Measurements from ENCODE around the gene GAST.
"Not testable (repeated sequence)": the region's sequence is repeated elsewhere in the genome, so short reads cannot be mapped to it uniquely, and the experiment has no call there.

Gene GAST, protein sequence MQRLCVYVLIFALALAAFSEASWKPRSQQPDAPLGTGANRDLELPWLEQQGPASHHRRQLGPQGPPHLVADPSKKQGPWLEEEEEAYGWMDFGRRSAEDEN

DNA sequence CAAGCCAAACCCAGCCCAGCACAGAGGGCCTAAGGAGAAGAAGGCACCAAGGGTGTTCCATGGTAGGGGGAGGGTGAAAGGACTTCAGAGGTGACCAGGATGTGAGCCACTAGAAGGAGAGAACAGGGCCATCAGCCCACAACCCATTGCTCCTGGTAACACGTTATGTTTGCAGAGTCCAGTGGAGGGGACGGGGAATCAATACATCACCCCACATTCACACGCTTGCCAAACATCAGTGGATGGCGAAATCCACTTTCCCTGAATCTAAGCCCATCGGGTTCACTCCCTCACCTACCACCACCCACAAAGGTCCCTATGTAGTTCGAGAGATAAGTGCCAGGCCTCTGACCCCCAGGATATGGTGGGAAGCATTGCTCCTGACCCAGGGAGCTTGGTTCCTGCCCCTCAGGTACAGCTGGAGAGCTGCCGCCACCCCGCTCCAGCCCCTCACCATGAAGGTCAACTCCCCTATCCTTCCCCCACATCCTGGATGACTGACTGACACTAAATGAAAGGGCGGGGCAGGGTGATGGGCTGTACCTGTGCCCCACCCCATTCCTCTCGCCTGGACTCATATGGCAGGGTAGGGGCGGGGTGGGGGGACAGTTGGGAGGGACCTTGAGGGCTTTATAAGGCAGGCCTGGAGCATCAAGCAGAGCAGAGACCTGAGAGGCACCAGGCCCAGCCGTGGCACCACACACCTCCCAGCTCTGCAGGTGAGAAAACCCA, at the start of gene GAST:
TSS of gene GAST (plus strand) at position 663 of the 732 bp plus-strand sequence. CDS start 3,106 bp downstream, outside the sequence.
- H3K4me3 ChIP-seq (ENCODE audit: low read depth, low read length) = no peak within 1 kb of the TSS
- no peak for DNase-seq (ENCODE audit: low read depth)

DNA sequence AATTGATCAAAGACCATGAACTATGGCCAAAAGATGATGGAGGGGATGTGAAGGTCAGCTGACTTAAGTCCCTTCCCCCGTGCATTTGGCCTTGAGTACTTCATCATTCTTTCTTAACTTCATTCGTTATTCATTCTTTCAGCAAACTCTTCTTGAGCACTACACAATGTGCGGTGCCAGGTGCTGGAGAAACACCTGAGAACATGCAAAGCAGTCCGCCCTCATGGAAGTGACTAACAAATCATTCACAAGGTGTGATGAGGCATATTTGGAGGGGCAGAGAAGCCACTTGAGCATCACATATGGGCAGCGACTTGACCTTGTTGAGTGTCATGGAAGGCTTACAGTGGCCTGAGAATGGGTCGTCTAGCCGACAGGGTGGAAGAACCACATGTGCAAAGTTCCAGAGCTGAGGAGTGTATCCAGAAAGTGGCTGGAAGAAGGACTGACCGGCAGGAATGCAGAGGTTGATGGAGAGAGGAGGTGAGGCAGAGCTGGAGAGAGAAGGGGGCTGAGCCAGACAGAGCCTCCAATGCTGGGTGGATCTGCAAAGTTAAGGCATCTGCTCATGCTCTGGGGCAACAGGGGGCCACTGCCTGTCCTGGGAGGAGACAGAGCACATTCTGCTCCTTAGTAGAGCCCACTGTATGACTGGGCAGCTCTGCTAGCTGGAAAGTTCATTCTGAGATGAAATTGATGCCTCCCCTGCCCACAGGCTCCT, 48.5 kb upstream of the GAST start:
- no peak for DNase-seq (ENCODE audit: low read depth)

DNA sequence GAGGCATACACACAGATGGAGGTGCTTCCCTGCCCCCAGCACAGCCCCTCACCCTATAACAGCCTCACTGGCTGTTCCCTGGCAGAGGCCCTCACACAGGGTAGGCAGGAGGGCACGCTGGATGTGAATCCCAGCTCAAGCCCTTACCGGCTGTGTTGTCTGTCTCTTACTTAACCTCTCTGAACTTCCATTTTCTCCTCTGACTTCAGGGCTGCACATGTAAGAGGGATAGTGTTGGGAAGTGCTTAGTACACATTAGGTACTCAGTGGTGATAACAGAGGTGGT, 48.0 kb upstream of the GAST start:
- H3K4me3 ChIP-seq (ENCODE audit: low read depth, low read length) = no peak overlapping the region
- no peak for DNase-seq (ENCODE audit: low read depth)

More for the DNA sequence above, 48.5 kb upstream of the GAST start:
- H3K4me3 ChIP-seq (ENCODE audit: low read depth, low read length) = no peak overlapping the region

DNA sequence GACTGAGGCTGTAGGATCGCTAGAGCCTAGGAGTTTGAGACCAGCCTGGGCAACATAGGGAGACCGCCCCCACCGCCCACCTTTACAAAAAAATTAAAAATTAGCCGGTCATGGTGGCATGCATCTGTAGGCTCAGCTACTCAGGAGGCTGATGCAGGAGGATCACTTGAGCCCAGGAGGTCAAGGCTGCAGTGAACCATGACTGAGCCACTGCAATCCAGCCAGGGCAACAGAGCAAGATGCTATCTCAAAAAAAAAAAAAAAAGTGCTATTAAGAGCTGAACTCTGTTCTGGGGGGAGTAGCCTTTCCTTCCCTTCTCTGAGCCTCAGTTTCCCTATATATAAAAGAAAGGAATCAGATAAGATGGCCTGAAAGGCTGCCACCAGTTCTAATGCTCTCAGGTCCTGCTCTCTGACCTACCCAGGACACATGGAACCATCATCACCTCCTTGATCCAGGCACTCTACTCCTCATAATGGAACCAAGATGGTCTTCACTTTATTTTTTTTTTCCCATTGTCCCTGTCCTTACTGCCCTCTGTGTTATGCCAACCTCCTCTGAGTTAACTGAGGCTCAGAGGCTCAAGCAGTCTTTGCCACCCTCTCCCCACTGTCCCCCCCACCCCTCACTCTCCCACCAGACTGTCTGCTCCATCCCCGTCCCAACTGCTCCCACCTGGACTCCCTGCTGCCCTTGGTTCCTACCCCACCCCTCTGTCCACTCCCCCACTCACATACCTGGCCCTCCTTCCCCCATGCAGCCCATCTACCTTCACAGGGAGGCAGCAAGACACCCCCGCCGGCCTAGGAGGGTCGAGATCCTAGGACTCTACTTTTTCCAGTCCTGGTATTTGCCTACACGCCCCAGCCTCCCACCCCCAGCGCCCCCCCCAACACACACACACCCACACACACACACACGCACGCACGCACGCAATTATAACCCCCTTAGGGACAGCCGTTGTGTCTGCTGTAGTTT, 47.3 kb upstream of the GAST start:
- DNase-seq (ENCODE audit: low read depth) = no peak
- peak overlapping the region; percentile 46 for H3K4me3 ChIP-seq (ENCODE audit: low read depth, low read length)

DNA sequence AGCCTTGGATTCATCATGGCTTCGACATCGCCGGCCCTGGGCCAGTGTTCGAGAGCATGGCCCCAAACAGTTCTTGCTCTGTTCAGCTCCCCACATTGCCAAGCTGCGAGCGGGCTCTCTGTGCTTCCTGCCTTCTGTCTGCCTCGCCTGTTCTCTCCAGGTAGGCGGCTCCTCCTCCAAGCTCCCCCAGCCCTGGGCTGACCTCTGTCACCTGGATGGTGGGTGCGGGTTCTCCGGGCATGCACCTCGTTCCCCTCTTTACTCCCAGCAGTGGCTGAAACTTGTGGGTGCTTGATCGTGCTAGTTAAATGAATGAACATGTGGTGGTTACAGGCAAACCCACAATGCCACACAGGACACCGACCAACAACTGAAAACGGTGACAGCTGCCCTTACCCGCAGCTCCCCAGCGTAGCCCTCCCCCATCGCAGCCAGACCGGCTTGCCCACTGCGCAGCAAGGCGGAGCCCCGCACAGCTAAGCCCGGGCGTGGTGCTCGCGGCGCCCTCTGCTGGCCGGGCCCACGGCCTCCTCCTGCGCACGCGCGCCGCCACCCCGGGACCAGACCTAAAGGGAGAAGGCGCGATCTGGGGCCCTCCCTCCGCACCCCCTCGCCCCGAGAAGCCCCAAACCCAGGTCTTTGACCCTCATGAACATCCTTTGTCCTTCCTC, 46.4 kb upstream of the GAST start:
- DNase-seq (ENCODE audit: low read depth) = peak; percentile 44
- peak overlapping the region; percentile 46 for H3K4me3 ChIP-seq (ENCODE audit: low read depth, low read length)

DNA sequence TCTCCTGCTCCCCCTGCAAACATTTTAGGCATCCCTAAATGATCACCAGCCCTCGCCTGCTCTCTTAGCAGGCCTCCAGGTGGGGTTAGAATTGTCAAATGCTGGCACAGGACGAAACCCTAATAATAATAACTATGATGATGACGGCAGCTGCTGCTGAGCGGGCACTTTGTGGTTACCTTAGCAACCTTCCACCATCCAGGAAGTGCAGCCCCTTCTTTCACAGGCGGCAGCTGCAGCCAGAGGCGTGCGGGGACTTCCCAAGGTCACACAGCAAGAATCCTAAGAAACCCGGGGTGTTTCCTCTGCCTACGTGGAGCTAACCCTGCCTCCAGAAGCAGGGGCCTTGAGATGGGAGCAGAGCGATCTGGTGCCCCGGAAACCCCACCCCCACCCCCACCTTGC, 45.9 kb upstream of the GAST start:
- no peak for DNase-seq (ENCODE audit: low read depth)
- H3K4me3 ChIP-seq (ENCODE audit: low read depth, low read length) = peak overlapping the region; percentile 46

DNA sequence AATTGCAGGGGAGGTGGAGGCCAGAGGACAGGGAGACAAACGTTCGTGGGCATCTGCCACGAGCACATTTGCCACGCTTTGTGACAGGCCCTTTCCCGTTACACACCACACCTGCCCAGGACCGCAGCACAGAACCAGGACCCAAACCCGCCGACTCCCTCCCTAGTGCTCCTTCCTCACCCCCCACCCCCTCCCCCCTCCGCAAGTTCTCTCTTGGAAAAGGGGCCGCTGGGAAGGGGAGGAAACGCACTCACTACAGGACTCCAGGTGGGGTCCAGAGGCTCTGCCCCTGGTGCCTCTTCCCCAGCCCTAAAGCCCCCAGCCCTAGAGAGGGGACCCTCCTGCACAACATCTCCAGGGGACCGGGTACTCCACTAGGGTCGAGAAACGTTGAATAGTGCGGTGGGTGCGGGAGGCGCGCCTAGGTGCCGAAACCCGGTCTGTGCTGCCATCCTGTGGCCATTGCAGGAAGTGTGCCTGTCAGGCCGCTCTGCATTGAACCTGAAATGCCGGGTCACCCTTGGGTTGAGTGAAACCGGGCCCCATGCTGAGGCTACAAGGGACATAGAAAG, 45.3 kb upstream of the GAST start:
- H3K4me3 ChIP-seq (ENCODE audit: low read depth, low read length) = peak overlapping the region; percentile 39
- no peak for DNase-seq (ENCODE audit: low read depth)

DNA sequence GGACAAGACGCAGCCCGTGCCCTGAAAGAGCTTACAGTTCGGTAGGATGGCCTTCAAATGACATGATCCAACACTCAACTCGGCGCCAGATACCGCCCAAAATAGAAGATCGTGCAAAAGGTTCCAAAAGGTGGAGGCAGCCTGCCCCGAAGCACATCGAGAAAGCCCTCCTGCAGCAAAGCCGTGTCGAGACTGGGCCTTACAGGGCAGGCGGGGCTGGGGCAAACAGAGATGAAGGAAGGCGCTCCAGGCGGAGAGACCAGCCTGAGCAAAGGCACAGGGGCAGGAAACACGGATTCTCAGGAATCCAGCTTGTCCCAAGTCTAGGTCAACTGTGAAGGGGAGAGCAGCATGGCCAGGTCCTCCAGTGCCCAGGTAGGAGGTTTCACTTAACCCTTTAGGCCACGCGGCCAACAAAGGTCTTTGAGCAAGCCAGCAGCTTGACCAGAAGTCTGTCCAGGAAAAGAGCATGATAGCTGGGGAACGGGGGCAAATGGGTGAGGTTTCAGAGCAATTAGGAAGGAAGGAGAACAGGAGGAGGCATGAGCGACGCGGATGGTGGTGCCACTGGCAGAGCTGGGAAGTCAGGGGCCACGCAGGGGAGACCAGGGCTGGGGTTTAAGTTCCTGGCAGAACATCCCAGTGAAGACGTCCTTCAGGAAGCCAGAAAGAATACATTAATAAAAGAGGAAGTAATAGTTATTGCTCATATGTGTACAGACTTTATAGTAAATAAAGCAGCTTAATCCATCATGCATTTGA, 44.7 kb upstream of the GAST start:
- DNase-seq (ENCODE audit: low read depth) = no peak
- no peak overlapping the region for H3K4me3 ChIP-seq (ENCODE audit: low read depth, low read length)

DNA sequence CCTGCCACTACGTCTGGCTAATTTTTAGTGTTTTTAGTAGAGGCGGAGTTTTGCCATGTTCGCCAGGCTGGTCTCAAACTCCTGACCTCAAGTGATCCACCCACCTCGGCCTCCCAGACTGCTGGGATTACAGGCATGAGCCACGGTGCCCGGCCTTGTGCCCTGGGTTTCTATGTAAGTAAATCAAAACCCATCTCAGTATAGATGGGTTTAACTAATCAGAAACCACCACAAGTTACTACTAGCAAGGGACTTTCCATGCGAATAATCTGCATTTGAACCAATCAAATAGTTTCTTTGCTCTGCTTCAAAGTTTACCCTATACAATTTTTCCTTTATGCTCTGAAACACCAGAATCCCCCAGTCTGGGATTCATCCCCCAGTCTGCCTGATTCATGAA, 40.0 kb upstream of the GAST start:
- no peak overlapping the region for H3K4me3 ChIP-seq (ENCODE audit: low read depth, low read length)
- no peak for DNase-seq (ENCODE audit: low read depth)

DNA sequence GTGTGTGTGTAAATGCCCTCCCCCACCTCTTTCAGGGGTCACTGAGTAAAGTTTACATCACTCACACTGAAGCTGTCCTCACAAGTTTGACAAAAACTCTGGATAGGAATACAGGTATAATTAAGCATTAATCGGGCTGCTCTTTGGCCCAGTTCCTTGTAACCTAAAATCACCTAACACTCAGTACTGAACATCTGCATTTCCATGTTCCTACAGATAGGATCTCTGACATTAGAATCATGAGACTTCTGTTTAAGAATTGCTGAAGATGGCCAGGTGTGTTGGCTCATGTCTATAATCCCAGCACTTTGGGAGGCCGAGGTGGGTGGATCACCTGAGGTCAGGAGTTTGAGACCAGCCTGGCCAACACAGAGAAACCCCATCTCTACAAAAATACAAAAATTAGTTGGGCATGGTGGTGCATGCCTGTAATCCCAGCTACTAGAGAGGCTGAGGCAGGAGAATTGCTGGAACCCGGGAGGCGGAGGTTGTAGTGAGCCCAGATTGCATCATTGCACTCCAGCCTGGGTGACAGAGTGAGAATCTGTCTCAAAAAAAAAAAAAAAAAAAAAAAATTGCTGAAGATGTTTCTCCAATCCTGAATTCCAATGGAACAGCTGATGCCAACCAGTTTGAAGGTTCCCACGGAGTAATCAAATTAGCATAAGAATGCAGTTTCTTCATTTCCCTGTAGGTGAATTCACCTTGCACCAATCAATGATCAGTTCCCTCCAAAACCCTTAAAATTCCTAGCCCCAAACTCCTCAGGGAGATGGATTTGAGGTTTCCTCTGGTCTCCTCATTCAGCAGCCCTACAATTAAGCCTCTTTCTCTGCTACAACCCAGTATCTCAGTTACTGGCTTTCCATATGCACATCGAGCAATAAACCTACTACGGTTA, 36.7 kb upstream of the GAST start:
- H3K4me3 ChIP-seq (ENCODE audit: low read depth, low read length); DNase-seq (ENCODE audit: low read depth): not testable (repeated sequence)

DNA sequence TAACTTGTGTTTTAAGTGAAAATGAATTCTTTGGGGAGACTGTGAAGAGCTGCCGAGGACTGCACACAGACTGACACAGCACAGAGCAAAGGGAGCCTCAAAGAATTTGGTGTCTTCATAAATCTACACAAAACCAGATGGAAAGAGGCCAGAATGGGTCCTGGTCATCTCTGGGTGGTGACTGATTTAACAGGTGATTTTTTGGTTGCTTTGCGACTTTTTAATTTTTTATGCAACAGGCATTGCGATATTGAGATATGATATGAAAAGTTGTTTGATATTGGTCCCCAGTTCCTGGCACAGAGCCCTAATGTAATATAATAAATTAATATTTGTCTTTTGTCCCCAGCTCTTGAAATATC, 36.1 kb upstream of the GAST start:
- no peak for DNase-seq (ENCODE audit: low read depth)
- no peak overlapping the region for H3K4me3 ChIP-seq (ENCODE audit: low read depth, low read length)

DNA sequence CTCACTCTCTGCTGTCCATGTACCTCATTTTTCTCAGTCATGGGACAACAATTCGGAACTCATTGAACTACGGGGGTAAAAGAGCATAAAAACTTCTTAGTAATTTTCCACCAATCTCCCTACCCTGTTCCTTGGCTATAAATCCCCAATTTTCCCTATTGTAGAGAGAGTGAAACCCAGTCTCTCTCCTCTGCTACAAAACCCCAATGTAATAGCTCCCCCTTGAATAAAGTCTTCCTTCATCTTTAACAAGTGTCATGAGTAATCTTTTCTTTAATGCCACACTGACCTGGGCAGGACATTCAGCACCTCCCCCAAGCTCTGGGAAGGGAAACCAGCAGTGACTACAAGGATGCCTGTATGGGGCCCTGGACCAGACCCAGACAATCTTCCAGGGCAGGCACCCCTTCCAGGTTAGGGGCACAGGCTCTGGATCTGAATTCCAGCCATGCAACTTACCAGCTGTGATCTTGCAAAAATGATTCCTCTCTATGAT, 33.7 kb upstream of the GAST start:
- no peak overlapping the region for H3K4me3 ChIP-seq (ENCODE audit: low read depth, low read length)

DNA sequence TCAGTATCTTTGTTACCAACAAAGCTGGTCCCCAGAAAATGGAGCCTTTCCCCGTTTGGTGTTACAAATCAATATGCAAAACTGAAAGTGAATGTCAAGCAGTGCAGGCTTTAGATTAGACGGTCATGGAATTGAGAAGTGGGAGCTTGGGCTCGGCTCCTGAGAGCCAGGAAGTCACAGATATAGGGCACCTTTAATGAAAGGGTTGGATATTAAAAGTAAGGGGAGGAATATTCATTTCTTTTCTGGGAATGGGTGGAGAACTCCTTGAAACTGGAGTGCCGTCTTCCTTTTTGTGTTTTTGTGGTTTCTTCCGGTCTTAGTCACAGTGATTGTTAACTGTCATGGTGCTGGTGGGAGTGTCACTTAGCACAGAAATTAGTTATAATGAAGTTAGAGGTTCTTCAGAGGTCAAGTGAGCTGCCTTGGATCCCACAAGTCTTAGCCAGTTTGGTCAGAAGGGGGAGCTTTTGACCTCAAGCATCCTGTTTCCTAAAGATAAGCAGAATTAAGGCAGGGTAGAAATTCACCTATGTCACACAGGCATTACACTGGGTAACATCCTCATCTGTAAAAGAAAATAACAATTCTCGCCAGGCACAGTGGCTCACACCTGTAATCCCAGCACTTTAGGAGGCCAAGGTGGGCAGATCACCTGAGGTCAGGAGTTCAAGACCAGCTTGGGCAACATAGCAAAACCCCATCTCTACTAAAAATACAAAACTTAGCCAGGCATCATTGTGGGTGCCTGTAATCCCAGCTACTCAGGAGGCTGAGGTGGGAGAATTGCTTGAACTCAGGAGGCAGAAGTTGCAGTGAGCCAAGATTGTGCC, 33.0 kb upstream of the GAST start:
- DNase-seq (ENCODE audit: low read depth) = no peak
- no peak overlapping the region for H3K4me3 ChIP-seq (ENCODE audit: low read depth, low read length)

More for the DNA sequence above, 33.7 kb upstream of the GAST start:
- no peak for DNase-seq (ENCODE audit: low read depth)

DNA sequence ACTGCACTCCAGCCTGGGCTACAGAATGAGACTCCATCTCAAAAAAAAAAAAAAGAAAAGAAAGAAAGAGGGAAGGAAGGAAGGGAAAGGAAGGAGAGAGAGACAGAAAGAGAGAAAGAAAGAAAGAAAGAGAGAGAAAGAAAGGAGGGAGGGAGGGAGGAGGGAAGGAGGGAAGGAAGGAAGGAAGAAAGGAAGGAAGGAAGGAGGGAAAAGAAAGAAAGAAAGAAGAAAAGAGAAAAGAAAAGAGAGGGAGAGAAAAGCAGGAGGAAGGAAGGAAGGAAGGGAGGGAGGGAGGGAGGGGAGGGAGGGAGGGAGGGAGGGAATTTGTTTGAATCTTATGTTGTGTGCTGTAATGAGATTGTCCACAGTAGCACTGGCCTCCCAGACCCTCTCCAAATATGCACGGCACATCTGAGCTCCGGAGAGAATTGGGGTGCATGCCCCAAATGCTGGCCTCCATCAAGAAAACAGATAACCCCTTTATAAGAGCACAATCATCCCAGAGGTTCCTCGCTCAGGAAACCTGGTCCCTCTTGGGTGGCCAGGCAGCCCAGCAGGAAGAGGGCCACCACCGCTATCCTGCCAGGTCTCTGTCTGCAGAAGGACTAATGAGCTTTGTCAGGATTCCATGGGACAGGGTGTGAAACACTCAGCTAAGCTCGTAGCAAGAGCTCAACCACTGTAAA, 32.2 kb upstream of the GAST start:
- H3K4me3 ChIP-seq (ENCODE audit: low read depth, low read length) = no peak overlapping the region
- DNase-seq (ENCODE audit: low read depth) = no peak

DNA sequence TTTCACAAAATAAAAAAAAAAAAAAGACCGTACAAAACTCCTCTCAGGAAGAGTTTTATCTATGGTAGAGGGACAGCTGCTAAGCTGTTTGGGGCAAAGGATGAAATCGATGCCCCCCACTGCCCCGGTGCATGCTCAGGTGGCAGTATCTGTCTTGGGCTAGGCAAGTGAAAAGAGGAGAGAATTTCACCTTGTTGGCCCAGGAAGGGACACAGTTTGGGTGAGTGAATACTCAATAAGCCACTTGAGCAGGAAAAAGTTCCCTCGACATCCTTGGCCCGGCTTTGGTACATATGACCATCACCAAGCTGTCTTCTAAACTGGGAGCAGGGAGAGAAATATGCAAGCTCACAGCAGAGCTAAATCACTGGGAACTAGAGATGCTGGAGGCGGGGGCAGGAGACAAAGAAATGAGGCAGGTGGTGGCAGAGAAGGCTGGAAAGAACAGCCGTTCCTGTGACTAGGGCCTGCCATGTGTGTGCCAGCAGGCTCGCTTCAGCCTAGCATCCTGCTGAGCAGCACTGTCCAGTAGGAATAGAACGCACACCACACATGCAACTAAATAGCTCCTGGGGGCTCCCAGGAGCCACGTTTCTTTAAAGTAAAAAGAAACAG, 31.6 kb upstream of the GAST start:
- H3K4me3 ChIP-seq (ENCODE audit: low read depth, low read length) = no peak overlapping the region

DNA sequence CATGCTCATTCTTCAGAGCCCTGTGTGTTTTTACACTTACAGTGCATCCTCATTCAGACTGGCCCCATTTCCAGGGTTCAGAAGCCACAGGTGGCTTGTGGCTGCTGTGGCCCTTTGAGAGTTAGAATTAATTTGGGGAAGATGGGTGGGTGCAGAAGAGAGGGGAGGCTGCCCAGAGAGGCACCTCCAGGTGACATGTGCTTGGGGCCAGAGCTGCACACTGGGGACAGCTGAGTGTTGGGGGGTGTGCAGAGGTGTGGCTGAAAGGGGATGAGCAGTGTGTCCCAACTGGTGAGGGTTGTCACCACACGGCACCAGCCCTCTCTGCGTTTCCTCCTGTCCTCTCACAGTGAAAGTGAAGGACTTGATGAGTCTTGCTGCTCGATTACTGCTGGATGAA, 30.4 kb upstream of the GAST start:
- no peak for DNase-seq (ENCODE audit: low read depth)
- H3K4me3 ChIP-seq (ENCODE audit: low read depth, low read length) = no peak overlapping the region

More for the DNA sequence above, 31.6 kb upstream of the GAST start:
- DNase-seq (ENCODE audit: low read depth) = no peak

Data from skeletal muscle cell (primary cell).